IMR-90 (cell line): ENCODE results near the gene PIK3R4. TPM values are rescaled to one million over a fixed set of nuclear protein-coding genes. Genes with fewer than 3 reads are reported as not detected.

Experiments
- ATAC-seq: fragments of 200-7000 bp; cut with Tn5 transposase; 2 replicates; pipeline ENCODE4 v1.9.1; 2020; ENCODE audit warnings: low read depth, mild to moderate bottlenecking, moderate library complexity
- BruUV-seq: library from RNA; stranded (reverse); fragments of 400-500 nt; replicated peaks from 2 replicates; lab custom pipeline; 2021; lab: Mats Ljungman, UMichigan
- CTCF ChIA-PET: fragments of 300-600 bp; formaldehyde crosslinking; extraction: SDS; loops from one replicate; lab custom pipeline; 2021; ENCODE audit warnings: antibody characterized with exemption; lab: Yijun Ruan, JAX
- POLR2A ChIA-PET: fragments of 300-600 bp; sonication (Branson Sonifier 250); formaldehyde crosslinking; loops from one replicate; lab custom pipeline; 2022; ENCODE audit warnings: antibody characterized with exemption; ENCODE audit not compliant: unreplicated experiment; lab: Charles Lee
- DNase-seq: peaks from one replicate; pipeline ENCODE4 v3.0.0; 2013
- H2AFZ ChIP-seq: replicated peaks from 2 replicates; pipeline ENCODE3; 2013; ENCODE audit warnings: low read length, mild to moderate bottlenecking; ENCODE audit not compliant: poor library complexity
- H2AK5ac ChIP-seq: 2 replicates; pipeline ENCODE4 v1.6.1; 2013; ENCODE audit warnings: low read depth, low read length, inconsistent platforms
- H2AK9ac ChIP-seq: replicated peaks from 2 replicates; pipeline ENCODE3; 2013; ENCODE audit warnings: mild to moderate bottlenecking, low read depth, low read length, moderate library complexity; ENCODE audit not compliant: poor library complexity
- H2BK120ac ChIP-seq: 2 replicates; pipeline ENCODE4 v1.6.1; 2013; ENCODE audit warnings: low read depth, low read length, inconsistent platforms
- H2BK15ac ChIP-seq: 3 replicates; pipeline ENCODE4 v1.6.1; 2013; ENCODE audit warnings: low read depth, low read length, inconsistent platforms
- H2BK20ac ChIP-seq: 2 replicates; pipeline ENCODE4 v1.6.1; 2013; ENCODE audit warnings: low read depth, mild to moderate bottlenecking, inconsistent platforms, low read length, moderate library complexity
- H2BK5ac ChIP-seq: 2 replicates; pipeline ENCODE4 v1.6.1; 2013; ENCODE audit warnings: mild to moderate bottlenecking, low read depth, low read length, inconsistent platforms; ENCODE audit not compliant: poor library complexity, severe bottlenecking
- H3K14ac ChIP-seq: replicated peaks from 2 replicates; pipeline ENCODE4 v1.6.1; 2013; ENCODE audit warnings: low read depth, low read length, inconsistent platforms
- H3K18ac ChIP-seq: 2 replicates; pipeline ENCODE4 v1.6.1; 2013; ENCODE audit warnings: low read depth, low read length, control low read depth
- H3K23ac ChIP-seq: 2 replicates; pipeline ENCODE4 v1.6.1; 2013; ENCODE audit warnings: low read depth, low read length, inconsistent platforms
- H3K27ac ChIP-seq: 2 replicates; pipeline ENCODE4 v1.5.1; 2013; ENCODE audit warnings: mild to moderate bottlenecking, control low read depth, low read length; ENCODE audit not compliant: insufficient read depth
- H3K27me3 ChIP-seq: 2 replicates; pipeline ENCODE4 v1.6.1; 2013; ENCODE audit warnings: low read length; ENCODE audit not compliant: control insufficient read depth, insufficient read depth
- H3K36me3 ChIP-seq: 2 replicates; pipeline ENCODE4 v1.6.1; 2013; ENCODE audit warnings: low read length, mixed read lengths; ENCODE audit not compliant: control insufficient read depth, insufficient read depth
- H3K4ac ChIP-seq: 2 replicates; pipeline ENCODE4 v1.6.1; 2013; ENCODE audit warnings: low read depth, low read length, inconsistent platforms
- H3K4me1 ChIP-seq: 2 replicates; pipeline ENCODE4 v1.6.1; 2013; ENCODE audit warnings: low read length, mixed read lengths; ENCODE audit not compliant: control insufficient read depth, insufficient read depth
- H3K4me2 ChIP-seq: 2 replicates; pipeline ENCODE4 v1.6.1; 2013; ENCODE audit warnings: low read depth, mild to moderate bottlenecking, control low read depth, low read length, moderate library complexity
- H3K4me3 ChIP-seq: 2 replicates; pipeline ENCODE4 v1.5.1; 2013; ENCODE audit warnings: low read depth, mild to moderate bottlenecking, control low read depth, low read length, moderate library complexity; ENCODE audit not compliant: insufficient read depth
- H3K56ac ChIP-seq: 2 replicates; pipeline ENCODE4 v1.6.1; 2013; ENCODE audit warnings: low read length, inconsistent platforms; ENCODE audit not compliant: insufficient read depth; ENCODE audit errors: extremely low read depth
- H3K79me1 ChIP-seq, 2 experiments: 2 replicates each; pipeline ENCODE4 v1.6.1; 2013; ENCODE audit warnings: low read length in 2 of 2, inconsistent platforms in 1 of 2, low read depth in 1 of 2
- H3K9ac ChIP-seq: 2 replicates; pipeline ENCODE4 v1.6.1; 2013; ENCODE audit warnings: low read depth, low read length, control low read depth
- H3K9me1 ChIP-seq: 2 replicates; pipeline ENCODE4 v1.6.1; 2013; ENCODE audit warnings: low read length, inconsistent platforms; ENCODE audit not compliant: insufficient read depth
- H3K9me3 ChIP-seq: 2 replicates; pipeline ENCODE4 v1.6.1; 2013; ENCODE audit warnings: low read length; ENCODE audit not compliant: control insufficient read depth, insufficient read depth
- H4K20me1 ChIP-seq: 2 replicates; pipeline ENCODE4 v1.6.1; 2013; ENCODE audit warnings: low read length, inconsistent platforms; ENCODE audit not compliant: insufficient read depth
- H4K5ac ChIP-seq: 2 replicates; pipeline ENCODE4 v1.6.1; 2013; ENCODE audit warnings: mild to moderate bottlenecking, low read depth, low read length, control low read depth
- H4K8ac ChIP-seq, 2 experiments: 2 replicates each; pipeline ENCODE4 v1.6.1; 2013; ENCODE audit warnings: low read depth in 2 of 2, low read length in 2 of 2, control low read depth in 1 of 2, inconsistent platforms in 1 of 2
- H4K91ac ChIP-seq: 2 replicates; pipeline ENCODE4 v1.6.1; 2013; ENCODE audit warnings: low read depth, low read length, inconsistent platforms; ENCODE audit not compliant: insufficient read depth
- BHLHE40 ChIP-seq: fragments of 150-350 bp; IDR thresholded peaks from 2 replicates; pipeline ENCODE4 v1.6.1; 2016; ENCODE audit warnings: mild to moderate bottlenecking, low read depth, low read length
- CHD1 ChIP-seq: IDR thresholded peaks from 2 replicates; pipeline ENCODE4 v1.6.1; 2012; ENCODE audit warnings: low read depth, low read length, improper control_type of control experiment
- FOS ChIP-seq: fragments of 150-350 bp; IDR thresholded peaks from 2 replicates; pipeline ENCODE4 v1.6.1; 2016; ENCODE audit warnings: low read depth, low read length
- MAFK ChIP-seq: IDR thresholded peaks from 2 replicates; pipeline ENCODE4 v1.6.1; 2012; ENCODE audit warnings: low read depth, low read length, improper control_type of control experiment
- MXI1 ChIP-seq: IDR thresholded peaks from 2 replicates; pipeline ENCODE4 v1.6.1; 2012; ENCODE audit warnings: low read depth, mild to moderate bottlenecking, low read length, moderate library complexity, borderline replicate concordance
- RAD21 ChIP-seq: IDR thresholded peaks from 2 replicates; pipeline ENCODE4 v1.6.1; 2012; ENCODE audit warnings: low read length, improper control_type of control experiment
- RCOR1 ChIP-seq: IDR thresholded peaks from 2 replicates; pipeline ENCODE4 v1.6.1; 2012; ENCODE audit warnings: mild to moderate bottlenecking, low read length, improper control_type of control experiment; ENCODE audit not compliant: insufficient replicate concordance
- SMC3 ChIP-seq: fragments of 150-350 bp; IDR thresholded peaks from 2 replicates; pipeline ENCODE4 v1.6.1; 2016; ENCODE audit warnings: low read depth, mild to moderate bottlenecking, antibody characterized with exemption, low read length, moderate library complexity
- dilution Hi-C: fragments of 300-500 bp; cut with HindIII; formaldehyde crosslinking; loops from one replicate; pipeline ENCODE4 v1.14.3; 2018; ENCODE audit warnings: low sequenced_read_pairs; ENCODE audit not compliant: unreplicated experiment
- in situ Hi-C: fragments of 300-500 bp; cut with MboI; formaldehyde crosslinking; loops from 3 replicates; pipeline ENCODE4 v1.14.3; 2019; ENCODE audit warnings: low sequenced_read_pairs, inconsistent platforms, mixed read lengths
- intact Hi-C: fragments of 100-400 bp; cut with micrococcal nuclease; formaldehyde crosslinking; loops from 2 replicates; pipeline ENCODE4 v1.10.0; 2022
- polyA plus RNA-seq, 3 experiments: library from polyadenylated mRNA; depleted of rRNA; stranded (reverse); fragments of >200 nt; gene quantifications; 2 replicates each; pipeline ENCODE4 v1.2.3, GENCODE V29; 2012; ENCODE audit warnings: low replicate concordance in 1 of 3
- total RNA-seq: library from RNA; depleted of rRNA; stranded (reverse); fragments of >200 nt; gene quantifications from 2 replicates; pipeline ENCODE4 v1.2.3, GENCODE V29; 2012
- TF ChIP-seq, protein P1 (sequence below): fragments of 150-350 bp; IDR thresholded peaks from 2 replicates; pipeline ENCODE4 v1.6.1; 2016; ENCODE audit warnings: low read depth, mild to moderate bottlenecking, low read length, moderate library complexity, borderline replicate concordance
- TF ChIP-seq, protein P2 (sequence below): conservative IDR thresholded peaks from 2 replicates; pipeline ENCODE4 v1.5.1; 2012; ENCODE audit warnings: mild to moderate bottlenecking, low read depth, low read length, improper control_type of control experiment

Gene PIK3R4
- total and polyA plus RNA-seq, 2 of the 4 experiments (the other 2 are of a cell fraction), result 19.7 to 27.2 TPM

DNA sequence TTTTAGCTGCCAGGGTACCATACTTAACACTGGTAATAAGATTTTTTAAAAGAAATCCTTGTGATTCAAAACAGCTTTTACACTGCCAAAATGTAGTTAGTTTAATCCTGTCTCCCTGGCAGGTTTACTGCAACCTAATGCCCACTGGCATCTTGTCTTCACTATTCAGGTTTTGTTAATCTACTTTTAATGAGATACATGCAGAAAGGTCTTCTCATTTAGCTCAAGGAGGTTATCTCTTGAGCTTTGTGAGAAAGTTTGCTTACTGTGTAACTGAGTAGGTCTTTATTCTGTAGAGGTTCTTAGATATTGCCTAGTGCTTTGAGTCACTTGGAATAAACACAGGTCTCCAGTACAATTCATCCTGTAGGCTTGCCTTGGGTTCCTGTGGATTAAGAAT lies 110.7 kb downstream of the PIK3R4 start:
- H2BK5ac ChIP-seq, result no peak overlapping the region
- no peak overlapping the region for H4K91ac ChIP-seq
- H2BK20ac ChIP-seq, result no peak overlapping the region
- H3K56ac ChIP-seq, result no peak overlapping the region
- no peaks in the 10 kb centered on the region for H3K9me3 ChIP-seq
- intact Hi-C loops (no loop called here), in situ Hi-C loops (no loop called here), dilution Hi-C loops (no loop called here)
- no TSS peak for BruUV-seq
- no peak overlapping the region for H2BK15ac ChIP-seq
- H4K8ac ChIP-seq, result no peak overlapping the region
- no peak overlapping the region for H3K4me3 ChIP-seq
- no peak overlapping the region for H3K18ac ChIP-seq
- H3K4me1 ChIP-seq, result no peaks in the 10 kb centered on the region
- no peaks in the 10 kb centered on the region for H3K9me1 ChIP-seq
- no peak overlapping the region for H2AFZ ChIP-seq
- H2AK9ac ChIP-seq, result no peak overlapping the region
- TF ChIP-seq CHD1 (no peak), RAD21 (no peak), SMC3 (no peak), BHLHE40 (no peak), RCOR1 (no peak), MXI1 (no peak), FOS (no peak), MAFK (no peak)
- TF ChIP-seq, protein P1, sequence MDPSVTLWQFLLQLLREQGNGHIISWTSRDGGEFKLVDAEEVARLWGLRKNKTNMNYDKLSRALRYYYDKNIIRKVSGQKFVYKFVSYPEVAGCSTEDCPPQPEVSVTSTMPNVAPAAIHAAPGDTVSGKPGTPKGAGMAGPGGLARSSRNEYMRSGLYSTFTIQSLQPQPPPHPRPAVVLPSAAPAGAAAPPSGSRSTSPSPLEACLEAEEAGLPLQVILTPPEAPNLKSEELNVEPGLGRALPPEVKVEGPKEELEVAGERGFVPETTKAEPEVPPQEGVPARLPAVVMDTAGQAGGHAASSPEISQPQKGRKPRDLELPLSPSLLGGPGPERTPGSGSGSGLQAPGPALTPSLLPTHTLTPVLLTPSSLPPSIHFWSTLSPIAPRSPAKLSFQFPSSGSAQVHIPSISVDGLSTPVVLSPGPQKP, result no peak
- TF ChIP-seq, protein P2, sequence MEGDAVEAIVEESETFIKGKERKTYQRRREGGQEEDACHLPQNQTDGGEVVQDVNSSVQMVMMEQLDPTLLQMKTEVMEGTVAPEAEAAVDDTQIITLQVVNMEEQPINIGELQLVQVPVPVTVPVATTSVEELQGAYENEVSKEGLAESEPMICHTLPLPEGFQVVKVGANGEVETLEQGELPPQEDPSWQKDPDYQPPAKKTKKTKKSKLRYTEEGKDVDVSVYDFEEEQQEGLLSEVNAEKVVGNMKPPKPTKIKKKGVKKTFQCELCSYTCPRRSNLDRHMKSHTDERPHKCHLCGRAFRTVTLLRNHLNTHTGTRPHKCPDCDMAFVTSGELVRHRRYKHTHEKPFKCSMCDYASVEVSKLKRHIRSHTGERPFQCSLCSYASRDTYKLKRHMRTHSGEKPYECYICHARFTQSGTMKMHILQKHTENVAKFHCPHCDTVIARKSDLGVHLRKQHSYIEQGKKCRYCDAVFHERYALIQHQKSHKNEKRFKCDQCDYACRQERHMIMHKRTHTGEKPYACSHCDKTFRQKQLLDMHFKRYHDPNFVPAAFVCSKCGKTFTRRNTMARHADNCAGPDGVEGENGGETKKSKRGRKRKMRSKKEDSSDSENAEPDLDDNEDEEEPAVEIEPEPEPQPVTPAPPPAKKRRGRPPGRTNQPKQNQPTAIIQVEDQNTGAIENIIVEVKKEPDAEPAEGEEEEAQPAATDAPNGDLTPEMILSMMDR, result no peak
- H3K4ac ChIP-seq, result no peak overlapping the region
- no peaks in the 10 kb centered on the region for H4K20me1 ChIP-seq
- ATAC-seq (no peak), DNase-seq (no peak)
- no peak overlapping the region for H2BK120ac ChIP-seq
- H3K27me3 ChIP-seq, result no peaks in the 10 kb centered on the region
- CTCF ChIA-PET, result interaction anchor here (0.7 kb wide), 1 partner anchor 1399 kb away, joined by 3 read pairs; the partner anchor contains the start of gene CPNE4
- H3K23ac ChIP-seq, result no peak overlapping the region
- no peaks in the 10 kb centered on the region for H3K79me1 ChIP-seq
- H3K27ac ChIP-seq, result no peak overlapping the region
- no peak overlapping the region for H2AK5ac ChIP-seq
- no peak overlapping the region for H3K14ac ChIP-seq
- no peak overlapping the region for H3K9ac ChIP-seq
- no peak overlapping the region for H3K4me2 ChIP-seq
- no peak overlapping the region for H4K5ac ChIP-seq
- H3K36me3 ChIP-seq, result no peaks in the 10 kb centered on the region
- POLR2A ChIA-PET, result no interaction called here
